ENCODE measurements around the gene TSHZ3. TPM values are rescaled to one million over a fixed set of nuclear protein-coding genes. Genes with fewer than 3 reads are reported as not detected.

TSHZ3 gene
- total RNA-seq, 1 experiment from 2014 or later: 0.05 TPM

DNA sequence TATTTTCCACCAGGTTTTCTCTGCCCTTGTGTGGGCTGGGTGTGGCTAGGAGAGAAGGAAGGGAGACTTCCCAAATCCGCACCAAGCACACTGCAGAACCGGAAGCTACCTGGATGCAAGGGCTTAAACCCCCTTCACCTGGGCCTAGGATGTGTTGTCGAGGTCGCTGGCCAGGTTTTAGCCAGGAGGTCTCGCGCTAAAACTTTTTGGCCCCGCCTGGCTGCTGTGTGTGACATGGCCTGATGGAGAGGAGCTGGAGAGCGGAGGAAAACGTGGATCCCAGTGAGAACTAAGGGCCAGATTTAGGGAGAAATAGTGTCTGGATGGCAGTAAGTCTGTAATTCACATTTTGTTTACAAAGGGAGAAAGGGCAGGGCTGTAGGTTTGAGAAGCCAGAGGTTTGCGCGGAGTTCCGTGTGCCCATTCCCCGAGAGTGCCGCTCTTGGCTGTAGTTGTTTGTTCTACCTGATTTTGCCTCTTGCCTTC lies 3.1 kb upstream of the TSHZ3 start:
- Histone ChIP-seq H3K4me1 (ENCODE audit: control insufficient read depth in 1 of 2, insufficient read depth in 2 of 2, low read length in 2 of 2) (no peaks in the 10 kb centered on the region), H3K79me2 (ENCODE audit: insufficient read depth, low read length) (no peaks in the 10 kb centered on the region), H3K36me3 (ENCODE audit: control insufficient read depth in 1 of 2, insufficient read depth in 2 of 2, low read length in 2 of 2) (no peaks in the 10 kb centered on the region), H3K27ac (ENCODE audit: low read depth, low read length) (no peak overlapping the region), H3K4me2 (ENCODE audit: low read length) (no peak overlapping the region), H3K9me3 (ENCODE audit: control insufficient read depth in 1 of 2, insufficient read depth in 1 of 2, low read depth in 1 of 2, low read length in 2 of 2) (peaks cover 8 to 9% of the 10 kb centered on the region in 2 experiments; a peak in 2 of 4 replicates), H3K9me2 (ENCODE audit: insufficient read depth) (no peaks in the 10 kb centered on the region), H3K9ac (ENCODE audit: low read length) (no peak overlapping the region), H4K20me1 (ENCODE audit: insufficient read depth) (no peaks in the 10 kb centered on the region), H3K27me3 (ENCODE audit: insufficient read depth, low read length) (no peaks in the 10 kb centered on the region), H3K4me3 (replicated peaks in 1 of 2; ENCODE audit: low read depth in 1 of 2, low read length in 2 of 2) (no peak overlapping the region), H2AFZ (ENCODE audit: low read depth, low read length, poor library complexity, severe bottlenecking) (no peak overlapping the region)
- DNase-seq (ENCODE audit: low read depth, low spot score): no peak
- no peak for TF ChIP-seq ZBTB33 (IDR thresholded peaks at IDR 0.05; ENCODE audit: extremely low read depth, insufficient replicate concordance, low read length)
- no peak for TF ChIP-seq CEBPB (IDR thresholded peaks at IDR 0.05; ENCODE audit: low read depth)
- no peak for TF ChIP-seq ELF1 (IDR thresholded peaks at IDR 0.05; ENCODE audit: borderline replicate concordance, low read depth)
- no peak for TF ChIP-seq SP1 (IDR thresholded peaks at IDR 0.05; ENCODE audit: low read depth)
- TF ChIP-seq REST (IDR thresholded peaks at IDR 0.05; ENCODE audit: low read depth): no peak
- no peak for TF ChIP-seq RAD21 (IDR thresholded peaks at IDR 0.05; ENCODE audit: low read depth)
- no peak for TF ChIP-seq SIN3A (IDR thresholded peaks at IDR 0.05; ENCODE audit: low read depth)
- TF ChIP-seq POLR2AphosphoS5 (IDR thresholded peaks at IDR 0.05; ENCODE audit: low read depth, low read length): no peak
- no peak for TF ChIP-seq JUND (IDR thresholded peaks at IDR 0.05)
- TF ChIP-seq EGR1 (IDR thresholded peaks at IDR 0.05; ENCODE audit: low read depth): no peak
- no peak for TF ChIP-seq SRF (IDR thresholded peaks at IDR 0.05; ENCODE audit: low read depth)
- TF ChIP-seq, protein P1, sequence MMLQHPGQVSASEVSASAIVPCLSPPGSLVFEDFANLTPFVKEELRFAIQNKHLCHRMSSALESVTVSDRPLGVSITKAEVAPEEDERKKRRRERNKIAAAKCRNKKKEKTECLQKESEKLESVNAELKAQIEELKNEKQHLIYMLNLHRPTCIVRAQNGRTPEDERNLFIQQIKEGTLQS (IDR thresholded peaks at IDR 0.05): no peak
- TF ChIP-seq, protein P2, sequence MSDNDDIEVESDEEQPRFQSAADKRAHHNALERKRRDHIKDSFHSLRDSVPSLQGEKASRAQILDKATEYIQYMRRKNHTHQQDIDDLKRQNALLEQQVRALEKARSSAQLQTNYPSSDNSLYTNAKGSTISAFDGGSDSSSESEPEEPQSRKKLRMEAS (IDR thresholded peaks at IDR 0.05): no peak
- TF ChIP-seq ZNF274 (IDR thresholded peaks at IDR 0.05; ENCODE audit: low read depth, low read length): no peak
- TF ChIP-seq EZH2phosphoT487 (IDR thresholded peaks at IDR 0.05; ENCODE audit: borderline replicate concordance): no peak
- no peak for TF ChIP-seq TCF7L2 (IDR thresholded peaks at IDR 0.05; ENCODE audit: borderline replicate concordance, extremely low read depth, insufficient read depth, insufficient read length)
- TF ChIP-seq EZH2 (IDR thresholded peaks at IDR 0.05): no peak
- no peak for TF ChIP-seq CBX3 (IDR thresholded peaks at IDR 0.05; ENCODE audit: low read depth)
- ATAC-seq: no peak
- no TSS peak for BruUV-seq (replicated peaks)
- ChIA-PET CTCF (no interaction called here), RAD21 (ENCODE audit: low non-redundant PET in 1 of 2, low total read pairs in 2 of 2, uncharacterized antibody in 2 of 2, unreplicated experiment in 2 of 2) (no interaction called here), POLR2A (no interaction called here)
- intact Hi-C loops (cut with micrococcal nuclease): no loop called here

Measured in HCT116 (cell line).